Caco-2 (cell line): ENCODE results near the gene FZD2. TPM values are rescaled to one million over a fixed set of nuclear protein-coding genes. Genes with fewer than 3 reads are reported as not detected.
A peak's percentile ranks its signal among the peaks of the same experiment; 100 is the strongest.

Experiments
- BruUV-seq: library from RNA; stranded (reverse); fragments of 400-500 nt; replicated peaks from 2 replicates; lab custom pipeline; 2021; lab: Mats Ljungman, UMichigan
- CTCF ChIA-PET: fragments of 300-600 bp; sonication (Branson Sonifier 250); formaldehyde crosslinking; loops from one replicate; lab custom pipeline; 2022; ENCODE audit warnings: antibody characterized with exemption; lab: Charles Lee
- POLR2A ChIA-PET: fragments of 300-600 bp; sonication (Branson Sonifier 250); formaldehyde crosslinking; loops from one replicate; lab custom pipeline; 2022; ENCODE audit warnings: antibody characterized with exemption; lab: Charles Lee
- DNase-seq, 2 experiments: peaks; one replicate each; pipeline versions ENCODE4 v3.0.0 to v3.0.0-alpha.2; 2020 to 2022
- H3K27me3 ChIP-seq: replicated peaks from 2 replicates; pipeline ENCODE4 v1.6.0; 2011; ENCODE audit warnings: low read length; ENCODE audit not compliant: control insufficient read depth, insufficient read depth
- H3K36me3 ChIP-seq: 2 replicates; pipeline ENCODE4 v1.5.1; 2011; ENCODE audit warnings: low read length; ENCODE audit not compliant: control insufficient read depth, insufficient read depth
- H3K4me1 ChIP-seq: fragments of 250-450 bp; sonication (Bioruptor Pico); 2 replicates; pipeline ENCODE4 v1.5.1; 2020; ENCODE audit warnings: mild to moderate bottlenecking
- H3K4me3 ChIP-seq: 2 replicates; pipeline ENCODE4 v1.5.1; 2011; ENCODE audit warnings: low read depth, mild to moderate bottlenecking, control low read depth, low read length
- H3K9me3 ChIP-seq: fragments of 250-450 bp; sonication (Bioruptor Pico); 2 replicates; pipeline ENCODE4 v1.5.1; 2020; ENCODE audit warnings: mild to moderate bottlenecking, moderate library complexity
- H3K27ac Mint-ChIP-seq: one replicate; pipeline ENCODE4 v1.8.0; 2022; ENCODE audit warnings: mixed read lengths; ENCODE audit not compliant: unreplicated experiment
- H3K27me3 Mint-ChIP-seq: one replicate; pipeline ENCODE4 v1.8.0; 2022; ENCODE audit warnings: mixed read lengths; ENCODE audit not compliant: insufficient read depth, unreplicated experiment
- H3K36me3 Mint-ChIP-seq: one replicate; pipeline ENCODE4 v1.8.0; 2022; ENCODE audit warnings: mild to moderate bottlenecking, mixed read lengths; ENCODE audit not compliant: insufficient read depth, unreplicated experiment
- H3K4me1 Mint-ChIP-seq: one replicate; pipeline ENCODE4 v1.8.0; 2022; ENCODE audit warnings: low read depth, mixed read lengths; ENCODE audit not compliant: unreplicated experiment
- H3K4me3 Mint-ChIP-seq: one replicate; pipeline ENCODE4 v1.8.0; 2022; ENCODE audit warnings: mild to moderate bottlenecking, moderate library complexity, mixed read lengths; ENCODE audit not compliant: unreplicated experiment
- H3K9me3 Mint-ChIP-seq: one replicate; pipeline ENCODE4 v1.8.0; 2022; ENCODE audit warnings: mixed read lengths; ENCODE audit not compliant: unreplicated experiment
- intact Hi-C: fragments of 100-400 bp; cut with micrococcal nuclease; formaldehyde crosslinking; loops from one replicate; pipeline ENCODE4 v1.10.0; 2022; ENCODE audit not compliant: unreplicated experiment
- total RNA-seq: library from RNA; stranded (reverse); gene quantifications from 2 replicates; pipeline ENCODE4 v1.2.3, GENCODE V29; 2022
- TF ChIP-seq, protein P1 (sequence below), 2 experiments: fragments of 200-600 bp in 1 of 2; IDR thresholded peaks; 1 replicate in 1 of 2; 2 replicates in 1 of 2; pipeline versions ENCODE4 v1.5.1 to v1.8.0; 2011 to 2022; ENCODE audit warnings: antibody characterized with exemption in 1 of 2, control low read depth in 1 of 2, inconsistent platforms in 1 of 2, low read depth in 1 of 2, low read length in 1 of 2, mild to moderate bottlenecking in 1 of 2, moderate library complexity in 1 of 2; ENCODE audit not compliant: insufficient read depth in 1 of 2, severe bottlenecking in 1 of 2, unreplicated experiment in 1 of 2

The FZD2 gene
- total RNA-seq, 1 experiment from 2014 or later = 39.5 TPM

DNA sequence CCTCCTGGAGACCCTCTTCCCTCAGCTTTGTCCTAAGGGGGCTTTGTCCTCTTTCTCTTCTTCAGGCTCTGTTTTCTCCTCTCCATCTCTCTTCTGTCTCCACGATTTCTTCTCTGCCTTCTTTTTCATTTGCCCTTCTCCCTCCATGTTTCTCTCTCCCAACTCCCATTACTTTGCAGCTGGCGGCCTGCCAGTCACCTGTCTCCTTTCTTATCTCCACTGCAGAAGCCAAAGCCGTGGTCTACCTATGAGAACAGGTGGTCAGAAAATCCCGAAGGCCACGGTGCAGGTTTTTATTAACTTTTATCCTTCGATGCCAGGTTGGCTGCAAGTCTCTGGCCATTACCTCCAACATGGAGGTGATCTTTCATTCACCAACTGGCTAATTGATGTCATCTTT is 45.1 kb downstream of the FZD2 start:
- Histone ChIP-seq H3K36me3 (no peaks in the 10 kb centered on the region), H3K9me3 (no peaks in the 10 kb centered on the region), H3K4me3 (no peak overlapping the region), H3K27me3 (no peaks in the 10 kb centered on the region), H3K4me1 (peaks cover 31% of the 10 kb centered on the region)
- peak overlapping the region; percentile 63 for H3K27ac Mint-ChIP-seq
- H3K4me1 Mint-ChIP-seq = peaks cover 20% of the 10 kb centered on the region
- TF ChIP-seq, protein P1, sequence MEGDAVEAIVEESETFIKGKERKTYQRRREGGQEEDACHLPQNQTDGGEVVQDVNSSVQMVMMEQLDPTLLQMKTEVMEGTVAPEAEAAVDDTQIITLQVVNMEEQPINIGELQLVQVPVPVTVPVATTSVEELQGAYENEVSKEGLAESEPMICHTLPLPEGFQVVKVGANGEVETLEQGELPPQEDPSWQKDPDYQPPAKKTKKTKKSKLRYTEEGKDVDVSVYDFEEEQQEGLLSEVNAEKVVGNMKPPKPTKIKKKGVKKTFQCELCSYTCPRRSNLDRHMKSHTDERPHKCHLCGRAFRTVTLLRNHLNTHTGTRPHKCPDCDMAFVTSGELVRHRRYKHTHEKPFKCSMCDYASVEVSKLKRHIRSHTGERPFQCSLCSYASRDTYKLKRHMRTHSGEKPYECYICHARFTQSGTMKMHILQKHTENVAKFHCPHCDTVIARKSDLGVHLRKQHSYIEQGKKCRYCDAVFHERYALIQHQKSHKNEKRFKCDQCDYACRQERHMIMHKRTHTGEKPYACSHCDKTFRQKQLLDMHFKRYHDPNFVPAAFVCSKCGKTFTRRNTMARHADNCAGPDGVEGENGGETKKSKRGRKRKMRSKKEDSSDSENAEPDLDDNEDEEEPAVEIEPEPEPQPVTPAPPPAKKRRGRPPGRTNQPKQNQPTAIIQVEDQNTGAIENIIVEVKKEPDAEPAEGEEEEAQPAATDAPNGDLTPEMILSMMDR (IDR thresholded peaks at IDR 0.05; ENCODE audit: insufficient read depth in 1 of 2, low read depth in 1 of 2, low read length in 1 of 2, severe bottlenecking in 1 of 2, unreplicated experiment in 1 of 2) = no peak
- H3K9me3 Mint-ChIP-seq = no peaks in the 10 kb centered on the region
- DNase-seq = no peak
- POLR2A ChIA-PET = no interaction called here
- intact Hi-C loops = no loop called here
- H3K4me3 Mint-ChIP-seq = no peak overlapping the region
- no TSS peak for BruUV-seq
- no peaks in the 10 kb centered on the region for H3K36me3 Mint-ChIP-seq
- H3K27me3 Mint-ChIP-seq = no peaks in the 10 kb centered on the region
- CTCF ChIA-PET = no interaction called here

DNA sequence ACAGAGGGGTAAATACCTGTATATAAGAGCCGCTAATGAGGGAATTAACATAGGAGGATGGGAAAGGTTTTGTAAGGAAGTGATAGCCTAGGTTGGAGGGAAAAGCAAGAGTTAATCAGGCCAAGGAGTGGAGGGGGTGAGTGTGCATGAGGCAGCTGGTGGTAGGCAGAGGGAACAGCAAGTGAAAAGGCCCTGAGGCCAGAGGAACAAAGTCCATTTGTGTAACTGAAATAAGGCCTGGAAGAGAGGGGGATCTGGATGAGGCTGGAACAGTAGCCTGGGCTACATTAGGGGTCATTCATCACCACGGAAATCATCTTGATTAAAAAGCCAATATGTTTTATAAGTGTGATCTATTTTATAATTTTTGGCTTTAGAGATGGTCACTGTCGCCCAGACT is 45.7 kb downstream of the FZD2 start:
- intact Hi-C loops = no loop called here
- Mint-ChIP-seq H3K4me1 (peaks cover 24% of the 10 kb centered on the region), H3K27me3 (no peaks in the 10 kb centered on the region), H3K36me3 (no peaks in the 10 kb centered on the region), H3K9me3 (no peaks in the 10 kb centered on the region), H3K4me3 (no peak overlapping the region), H3K27ac (no peak overlapping the region)
- Histone ChIP-seq H3K4me3 (no peak overlapping the region), H3K36me3 (no peaks in the 10 kb centered on the region), H3K9me3 (no peaks in the 10 kb centered on the region), H3K27me3 (no peaks in the 10 kb centered on the region), H3K4me1 (peaks cover 35% of the 10 kb centered on the region)
- DNase-seq = no peak
- TF ChIP-seq, protein P1 (IDR thresholded peaks at IDR 0.05; ENCODE audit: insufficient read depth in 1 of 2, low read depth in 1 of 2, low read length in 1 of 2, severe bottlenecking in 1 of 2, unreplicated experiment in 1 of 2) = no peak
- POLR2A ChIA-PET = no interaction called here
- CTCF ChIA-PET = no interaction called here
- no TSS peak for BruUV-seq

DNA sequence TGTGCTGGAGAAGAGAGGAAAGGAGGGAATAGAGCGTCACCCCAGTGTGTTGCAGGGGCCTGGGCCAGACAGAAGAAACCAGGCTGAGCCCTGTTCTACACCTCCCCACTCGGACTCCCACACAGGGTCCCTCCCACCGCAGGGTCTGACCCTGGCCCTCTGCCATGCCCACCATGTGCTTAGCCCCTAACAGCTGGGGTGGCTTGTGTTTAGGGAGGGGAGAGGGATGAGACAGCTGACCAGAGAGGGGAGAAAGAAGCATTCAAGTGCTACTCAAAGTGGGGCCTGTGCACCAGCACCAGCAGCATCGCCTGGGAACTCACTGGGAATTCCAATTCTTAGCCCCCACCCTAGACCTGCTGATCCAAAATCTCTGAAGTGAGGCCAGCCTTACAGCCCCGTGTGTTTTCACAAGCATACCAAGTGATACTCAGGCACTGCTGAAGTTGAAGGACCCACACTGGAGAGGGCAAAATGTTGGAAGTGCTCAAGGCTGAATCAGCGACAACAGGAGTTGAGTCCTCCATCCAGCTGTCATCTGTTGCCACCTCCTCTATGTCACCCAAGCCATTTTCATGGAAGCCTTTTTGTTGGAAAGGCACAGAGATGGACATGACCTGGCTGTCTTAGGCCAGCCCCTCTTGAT is 47.0 kb downstream of the FZD2 start:
- peaks cover 30% of the 10 kb centered on the region for H3K4me1 Mint-ChIP-seq
- no peak for DNase-seq
- H3K27me3 Mint-ChIP-seq = no peaks in the 10 kb centered on the region
- no peaks in the 10 kb centered on the region for H3K9me3 Mint-ChIP-seq
- ChIA-PET POLR2A (no interaction called here), CTCF (no interaction called here)
- no peaks in the 10 kb centered on the region for H3K36me3 Mint-ChIP-seq
- no peaks in the 10 kb centered on the region for H3K36me3 ChIP-seq
- TF ChIP-seq, protein P1 (IDR thresholded peaks at IDR 0.05; ENCODE audit: insufficient read depth in 1 of 2, low read depth in 1 of 2, low read length in 1 of 2, severe bottlenecking in 1 of 2, unreplicated experiment in 1 of 2) = no peak
- intact Hi-C loops = no loop called here
- no peaks in the 10 kb centered on the region for H3K27me3 ChIP-seq
- no peaks in the 10 kb centered on the region for H3K9me3 ChIP-seq
- no peak overlapping the region for H3K27ac Mint-ChIP-seq
- H3K4me3 Mint-ChIP-seq = no peak overlapping the region
- peaks cover 43% of the 10 kb centered on the region for H3K4me1 ChIP-seq
- no peak overlapping the region for H3K4me3 ChIP-seq
- no TSS peak for BruUV-seq
